Stimulated activated CD4-positive, alpha-beta T cell treated with anti-CD3 and anti-CD28 coated beads, Interleukin-2, amount 100 ng/mL, for 24 hours (primary cell): Measurements from ENCODE around the gene S100Z.
"Not testable (repeated sequence)": the region's sequence is repeated elsewhere in the genome, so short reads cannot be mapped to it uniquely, and the experiment has no call there.

ENCODE experiments used
- DNase-seq, 2 donors: peaks; one replicate each; pipeline ENCODE4 v3.0.0-alpha.2; 2020

Gene S100Z

DNA sequence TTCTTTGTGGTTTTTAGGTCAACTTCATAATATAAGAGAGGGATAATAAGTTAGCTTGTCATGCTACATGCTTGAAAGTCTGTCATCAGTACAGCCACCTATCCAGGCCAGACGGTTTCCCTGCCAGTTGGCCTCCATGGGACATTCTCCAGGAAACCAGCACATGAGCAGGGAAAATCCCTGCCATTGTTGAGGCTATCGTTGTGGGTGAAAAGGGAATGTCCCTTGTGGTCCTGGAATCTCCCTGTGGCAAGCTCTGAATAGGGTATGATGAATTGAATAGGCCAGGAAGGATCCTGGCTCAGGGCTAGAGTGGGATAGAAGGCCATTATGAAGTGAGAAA lies 18.7 kb upstream of the S100Z start:
- DNase-seq = no peak

DNA sequence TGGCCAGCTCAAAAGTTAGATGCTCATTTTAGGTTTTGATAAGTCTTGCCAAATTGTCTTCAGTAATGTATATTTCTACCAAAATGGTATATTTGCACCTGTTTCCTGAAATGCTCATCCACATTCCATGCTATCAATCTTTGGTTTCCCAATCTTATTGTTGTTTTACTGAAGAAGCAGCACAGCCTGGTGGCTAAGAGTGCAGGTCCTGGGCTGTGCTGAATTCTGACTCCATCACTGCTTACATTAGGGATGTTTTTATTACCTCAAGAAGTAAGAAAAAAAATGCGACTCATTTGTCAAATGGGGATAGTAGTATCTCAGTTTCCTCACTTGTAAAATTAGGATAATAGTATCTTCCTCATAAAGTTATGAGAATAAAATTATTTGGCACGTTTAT lies 13.6 kb upstream of the S100Z start:
- no peak for DNase-seq

DNA sequence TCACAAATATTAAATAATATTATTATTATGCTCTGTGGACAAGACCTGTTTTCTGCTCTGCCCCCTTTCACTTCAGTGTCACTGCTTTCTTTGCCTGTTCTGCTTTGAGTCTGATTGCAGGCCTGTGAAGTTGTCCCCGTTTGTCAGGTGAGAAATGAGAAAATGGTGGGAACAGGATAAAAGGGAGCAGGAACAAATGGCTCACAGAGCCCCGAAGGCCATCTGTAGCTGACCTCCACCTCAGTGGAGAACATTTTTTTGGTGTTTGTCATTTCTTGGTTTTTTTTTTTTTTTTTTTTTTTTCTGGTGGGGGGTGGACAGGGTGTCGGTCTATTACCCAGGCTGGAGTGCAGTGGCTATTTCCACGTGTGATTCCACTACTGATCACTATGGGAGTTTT lies 13.2 kb upstream of the S100Z start:
- DNase-seq = no peak

DNA sequence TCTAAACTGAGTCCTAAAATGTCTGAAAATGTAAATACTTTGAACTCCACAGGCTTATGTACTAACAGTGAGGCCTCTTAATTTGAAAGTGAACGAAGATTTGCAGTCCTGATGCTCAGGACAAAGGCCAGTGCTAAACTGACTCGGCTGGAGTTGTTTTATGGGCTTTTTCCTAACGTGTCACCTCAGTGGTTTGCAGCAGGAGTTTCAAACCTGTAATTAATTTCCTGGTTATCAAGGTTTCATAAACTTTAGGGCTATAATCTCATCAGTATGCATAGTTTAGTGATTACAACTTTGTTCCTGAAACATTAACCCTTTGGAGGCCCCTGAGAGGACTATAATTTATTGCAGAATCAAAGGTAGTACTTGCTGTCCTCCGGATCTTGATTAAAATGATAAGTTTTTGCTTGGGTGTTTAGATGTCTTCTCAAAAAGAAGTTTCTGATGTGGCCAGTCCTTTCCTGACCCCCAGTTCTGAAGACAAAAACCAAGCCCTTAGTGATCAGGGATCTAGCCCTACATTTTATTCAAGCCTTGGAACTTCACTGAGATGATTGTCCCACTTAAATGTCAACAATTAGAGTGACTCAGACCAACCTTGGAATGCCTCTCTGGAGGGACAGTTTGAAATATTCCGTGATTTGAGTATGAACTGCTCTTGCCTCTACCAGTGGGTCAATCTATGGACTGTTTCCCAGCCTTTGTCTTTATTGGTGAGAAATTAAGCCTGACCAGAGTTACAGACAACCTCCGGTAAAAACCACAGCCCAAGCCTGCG lies 11.1 kb upstream of the S100Z start:
- no peak for DNase-seq

DNA sequence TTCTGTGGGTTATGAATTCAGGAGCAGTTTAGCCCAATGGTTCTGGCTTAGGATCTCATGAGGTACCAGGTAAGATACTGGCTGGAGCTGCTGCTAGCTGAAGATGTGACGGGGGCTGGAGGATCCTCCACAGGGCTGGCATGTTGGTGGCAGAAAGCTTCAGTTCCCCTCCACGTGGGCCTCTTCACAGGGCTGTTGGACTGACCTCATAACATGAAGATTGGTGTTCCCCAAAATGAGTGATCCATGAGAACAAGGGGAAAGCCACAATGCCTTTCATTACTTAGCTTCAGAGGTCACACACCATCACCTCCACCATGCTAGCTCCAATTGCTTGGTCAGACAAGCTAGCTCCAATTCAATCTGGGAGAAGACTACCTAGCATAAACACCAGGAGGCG lies 8.5 kb upstream of the S100Z start:
- DNase-seq = no peak

DNA sequence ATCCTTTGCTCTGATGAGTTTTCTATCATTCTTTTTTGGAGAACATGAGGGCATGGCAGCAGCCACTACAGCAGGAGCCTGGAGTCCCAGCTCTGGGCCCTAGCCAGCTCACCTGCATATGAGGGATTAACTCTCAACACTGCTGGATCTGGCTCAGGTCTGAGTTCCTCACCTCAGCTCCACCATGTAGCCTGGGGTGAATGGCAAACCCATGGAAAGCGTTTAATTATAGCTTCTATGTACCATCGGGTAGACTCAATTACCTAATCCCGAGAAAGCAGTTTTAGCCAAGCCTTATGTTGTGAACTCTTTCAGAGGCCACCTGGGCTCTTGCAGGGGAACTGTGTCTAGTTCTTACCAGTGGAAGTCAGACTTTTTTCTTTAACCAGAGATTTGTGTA lies 3.9 kb upstream of the S100Z start:
- no peak for DNase-seq

DNA sequence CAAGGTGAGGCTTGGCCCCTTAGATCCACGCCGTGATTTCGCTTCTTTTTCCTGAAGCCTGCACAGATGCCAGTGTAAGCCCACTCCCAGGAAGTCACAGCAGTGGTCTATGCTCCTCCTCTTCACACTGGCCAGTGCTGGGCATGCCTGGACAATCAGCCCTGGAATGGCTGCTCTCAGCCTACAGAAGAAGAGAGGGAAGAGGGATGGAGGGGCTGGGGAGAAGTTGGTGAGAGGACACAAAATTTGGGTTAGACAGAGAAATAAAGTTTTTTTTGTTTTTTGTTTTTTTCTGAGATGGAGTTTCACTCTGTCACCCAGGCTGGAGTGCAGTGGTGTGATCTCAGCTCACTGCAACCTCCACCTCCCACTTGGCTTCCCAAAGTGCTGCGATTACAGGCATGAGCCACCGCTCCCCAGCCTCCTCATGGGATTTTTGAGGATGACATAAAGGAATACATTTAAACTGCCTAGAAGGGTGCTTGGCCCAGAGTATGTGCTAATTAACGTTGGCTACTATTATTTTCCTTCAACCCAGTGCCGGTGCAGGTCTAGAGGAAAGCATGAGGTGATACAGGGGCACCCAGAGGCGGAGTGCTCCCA lies 830 bp downstream of the S100Z start:
- peak in 1 of 2 donors; percentile 3 for DNase-seq

DNA sequence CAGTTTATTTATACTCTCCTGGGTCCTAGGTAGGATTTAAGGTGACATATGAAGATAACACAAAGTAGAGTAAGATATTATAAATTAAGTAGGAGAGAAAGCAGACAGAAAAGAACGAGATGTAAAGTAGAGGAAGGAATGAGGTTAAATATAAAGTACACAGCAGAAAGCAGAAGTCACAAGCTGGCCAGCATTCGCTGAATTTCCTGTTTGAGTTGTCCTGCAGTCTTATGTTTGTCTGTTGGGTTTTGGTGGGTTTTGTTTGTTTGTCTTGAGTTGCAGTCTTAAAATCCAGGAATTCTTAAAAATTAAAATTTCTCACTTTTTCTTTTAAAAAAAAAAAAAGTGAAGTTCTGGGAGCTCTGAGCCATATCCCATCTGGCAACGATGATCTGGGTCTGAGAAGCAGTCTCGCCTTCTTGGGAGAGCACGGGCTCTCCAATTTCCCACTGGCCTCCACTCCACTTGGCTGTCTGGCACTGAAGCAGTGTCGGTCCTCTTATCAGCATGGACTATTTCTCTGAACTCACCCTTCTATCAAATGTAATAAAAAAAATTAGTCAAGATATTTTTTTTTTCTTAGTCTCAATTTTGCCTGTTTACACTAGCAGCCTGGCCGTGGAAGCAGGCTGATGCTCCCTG lies 2.0 kb downstream of the S100Z start:
- DNase-seq = no peak

DNA sequence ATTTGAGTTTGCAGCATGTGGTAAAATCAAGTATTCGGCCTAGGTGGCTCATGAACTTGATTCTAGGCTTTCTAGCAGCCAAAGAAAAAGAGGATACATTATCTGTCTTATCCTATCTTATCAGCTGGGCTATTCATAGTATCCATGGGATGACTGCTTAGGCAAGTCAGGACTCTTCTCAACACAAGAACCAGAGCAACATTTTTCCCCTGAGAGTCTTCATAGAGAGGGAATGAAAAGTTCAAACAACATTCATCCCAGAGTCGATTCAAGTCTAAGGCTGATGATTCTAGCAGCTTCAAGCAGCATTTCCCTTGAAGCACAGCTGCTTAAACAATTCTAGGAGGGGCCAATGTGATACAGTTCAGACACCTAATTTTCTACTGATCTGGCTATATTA lies 3.0 kb downstream of the S100Z start:
- DNase-seq = no peak

DNA sequence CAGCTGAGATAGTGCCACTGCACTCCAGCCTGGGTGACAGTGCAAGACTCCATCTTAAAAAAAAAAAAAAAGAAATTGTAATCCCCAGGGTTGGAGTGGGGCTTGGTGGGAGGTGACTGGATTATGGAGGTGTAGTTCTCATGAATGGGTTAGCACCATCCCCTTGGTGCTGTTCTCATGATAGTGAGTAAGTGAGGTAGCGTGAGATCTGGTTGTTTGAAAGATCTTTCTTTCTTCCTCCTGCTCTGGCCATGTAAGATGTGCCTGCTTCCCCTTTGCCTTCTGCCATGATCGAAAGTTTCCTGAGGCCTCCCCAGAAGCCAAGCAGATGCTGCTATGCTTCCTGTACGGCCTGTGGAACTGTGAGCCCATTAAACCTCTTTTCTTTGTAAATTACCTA lies 3.9 kb downstream of the S100Z start:
- DNase-seq = not testable (repeated sequence)

DNA sequence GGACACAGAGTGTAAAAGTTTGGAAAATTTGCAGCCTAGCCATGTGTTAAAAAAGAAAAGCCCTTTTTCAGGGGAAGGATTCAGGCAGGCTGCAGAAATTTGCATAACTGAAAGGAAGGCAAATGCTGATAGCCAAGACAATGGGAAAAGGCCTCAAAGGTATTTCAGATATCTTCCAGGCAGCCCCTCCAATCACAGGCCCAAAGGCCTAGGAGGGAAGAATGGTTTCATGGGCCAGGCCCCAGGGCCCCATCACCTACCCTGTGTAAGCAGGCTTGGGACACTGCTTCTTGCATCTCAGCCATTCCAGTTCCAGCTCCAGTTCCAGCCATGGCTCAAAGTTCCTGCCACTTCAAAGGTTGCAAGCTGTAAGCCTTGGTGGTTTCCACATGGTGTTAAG lies 4.8 kb downstream of the S100Z start:
- no peak for DNase-seq

DNA sequence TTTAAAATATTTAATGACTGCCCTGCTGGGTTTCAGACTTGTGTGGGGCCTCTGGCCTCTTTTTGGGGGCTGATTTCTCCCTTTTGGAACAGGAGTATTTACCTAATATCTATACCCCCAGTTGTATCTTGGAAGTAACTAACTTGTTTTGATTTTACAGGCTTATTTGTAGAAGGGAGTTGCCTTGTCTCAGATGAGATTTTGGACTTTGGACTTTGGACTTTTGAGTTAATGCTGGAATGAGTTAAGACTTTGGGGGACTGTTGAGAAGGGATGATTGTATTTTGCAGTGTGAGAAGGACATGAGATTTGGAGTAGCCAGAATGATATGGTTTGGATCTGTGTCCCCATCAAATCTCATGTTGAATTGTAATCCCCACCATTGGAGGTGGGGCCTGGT lies 5.7 kb downstream of the S100Z start:
- DNase-seq = not testable (repeated sequence)

DNA sequence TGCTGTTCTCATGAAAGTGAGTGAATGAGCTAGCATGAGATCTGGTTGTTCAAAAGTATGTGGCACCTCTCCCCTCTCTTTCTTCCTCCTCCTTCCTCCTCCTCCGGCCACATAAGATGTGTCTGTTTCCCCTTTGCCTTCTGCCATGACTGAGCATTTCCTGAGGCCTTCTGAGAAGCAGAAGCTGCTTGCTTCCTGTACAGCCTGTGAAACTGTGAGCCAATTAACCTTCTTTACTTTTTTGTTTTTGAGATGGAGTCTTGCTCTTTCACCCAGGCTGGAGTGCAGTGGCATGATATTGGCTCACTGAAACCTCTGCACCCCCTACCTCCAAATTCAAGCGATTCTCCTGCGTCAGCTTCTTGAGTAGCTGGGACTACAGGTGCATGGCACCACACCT lies 6.1 kb downstream of the S100Z start:
- DNase-seq = peak; percentile 9 to 27

DNA sequence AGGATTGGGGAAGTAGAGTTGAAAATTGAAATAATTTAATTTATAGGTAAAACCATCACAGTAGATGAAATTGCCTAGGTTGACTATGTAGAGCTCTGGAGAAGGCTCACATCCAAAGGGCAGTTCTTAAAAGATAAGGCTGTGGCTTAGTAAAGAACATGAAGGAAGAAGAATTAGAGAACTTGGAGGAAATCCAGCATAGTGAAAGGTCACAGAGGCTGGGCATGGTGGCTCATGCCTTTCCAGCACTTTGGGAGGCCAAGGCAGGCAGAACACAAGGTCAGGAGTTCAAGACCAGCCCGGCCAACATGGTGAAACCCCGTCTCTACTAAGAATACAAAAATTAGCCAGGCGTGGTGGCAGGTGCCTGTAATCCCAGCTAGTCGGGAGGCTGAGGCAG lies 7.0 kb downstream of the S100Z start:
- DNase-seq = not testable (repeated sequence)

DNA sequence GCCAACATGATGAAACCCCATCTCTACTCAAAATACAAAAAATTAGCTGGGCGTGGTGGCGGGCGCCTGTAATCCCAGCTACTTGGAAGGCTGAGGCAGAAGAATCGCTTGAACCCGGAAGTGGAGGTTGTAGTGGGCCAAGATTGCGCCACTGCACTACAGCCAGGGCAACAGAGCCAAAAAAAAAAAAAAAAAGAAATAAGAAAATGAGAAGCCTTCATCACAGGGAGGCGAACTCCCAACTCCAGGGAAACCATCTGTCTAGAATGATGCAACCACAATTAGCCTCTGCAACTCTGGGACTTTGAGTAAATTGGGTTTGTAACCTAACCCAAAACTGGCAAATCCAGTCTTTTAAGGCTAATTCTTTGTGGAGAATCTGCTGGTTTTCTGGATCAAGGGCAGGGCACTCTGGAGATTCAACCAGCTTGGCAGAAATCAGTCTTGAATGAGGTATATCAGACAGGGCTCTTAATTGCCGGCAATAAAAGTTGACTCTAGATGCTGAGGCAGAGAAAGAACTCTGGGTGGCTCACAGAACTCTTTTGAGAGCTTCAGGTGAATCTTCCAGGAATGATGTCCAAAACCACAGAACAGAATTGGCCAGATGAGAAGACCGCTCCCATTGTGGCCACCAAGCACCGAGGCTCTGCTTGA lies 9.9 kb downstream of the S100Z start:
- no peak for DNase-seq

DNA sequence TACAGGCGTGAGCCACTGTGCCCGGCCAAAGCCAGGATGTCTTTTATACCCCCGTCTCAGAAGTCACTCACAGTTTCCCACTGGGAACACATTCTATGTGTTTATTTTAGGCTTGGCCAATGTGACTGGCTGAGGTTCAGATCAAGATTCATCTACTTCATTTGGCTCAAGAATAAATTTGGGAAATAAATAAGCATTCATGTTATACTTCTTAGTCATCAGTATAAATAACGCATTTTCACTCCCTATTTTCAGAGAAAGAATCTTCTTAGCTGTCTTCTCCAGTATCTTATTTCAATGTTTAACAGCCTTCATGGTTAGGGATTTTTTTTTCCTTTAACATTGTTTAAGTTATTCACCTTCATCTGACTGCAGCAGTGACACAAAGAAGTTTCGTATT lies 11.8 kb downstream of the S100Z start:
- DNase-seq = no peak

DNA sequence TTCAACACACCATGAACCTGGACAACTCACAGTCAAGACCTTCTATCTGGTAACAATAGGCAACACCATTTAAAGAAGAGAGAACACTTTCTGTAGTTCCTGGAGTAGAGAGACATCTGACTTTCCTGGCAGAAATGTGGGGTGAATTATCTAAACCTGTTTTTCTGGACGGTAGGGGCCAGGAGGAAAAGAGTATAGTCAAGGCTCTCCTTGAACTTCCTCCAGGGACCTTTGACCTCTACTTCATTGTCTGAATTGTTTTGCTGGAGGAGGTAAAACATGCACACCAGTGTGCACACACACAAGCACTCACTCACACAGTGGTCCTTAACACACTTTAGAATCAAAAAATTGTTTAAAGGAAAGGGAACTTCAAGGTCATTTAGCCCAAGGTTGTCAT lies 13.2 kb downstream of the S100Z start:
- DNase-seq = no peak

DNA sequence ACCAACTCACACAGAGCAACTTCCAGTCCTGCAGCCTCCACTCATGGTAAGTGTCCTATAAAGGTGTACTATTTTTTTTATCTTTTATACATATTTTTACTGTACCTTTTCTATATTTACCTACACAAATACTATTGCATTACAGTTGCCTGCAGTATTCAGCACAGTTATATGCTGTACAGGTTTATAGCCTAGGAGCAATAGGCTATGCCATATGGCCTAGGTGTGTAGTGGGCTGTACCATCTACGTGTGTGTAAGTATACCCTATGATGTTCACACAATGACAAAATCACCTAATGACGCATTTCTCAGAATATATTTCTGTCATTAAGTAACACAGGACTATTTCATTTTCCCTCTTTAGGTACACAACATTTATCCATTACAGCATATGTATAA lies 16.7 kb downstream of the S100Z start:
- DNase-seq = no peak

DNA sequence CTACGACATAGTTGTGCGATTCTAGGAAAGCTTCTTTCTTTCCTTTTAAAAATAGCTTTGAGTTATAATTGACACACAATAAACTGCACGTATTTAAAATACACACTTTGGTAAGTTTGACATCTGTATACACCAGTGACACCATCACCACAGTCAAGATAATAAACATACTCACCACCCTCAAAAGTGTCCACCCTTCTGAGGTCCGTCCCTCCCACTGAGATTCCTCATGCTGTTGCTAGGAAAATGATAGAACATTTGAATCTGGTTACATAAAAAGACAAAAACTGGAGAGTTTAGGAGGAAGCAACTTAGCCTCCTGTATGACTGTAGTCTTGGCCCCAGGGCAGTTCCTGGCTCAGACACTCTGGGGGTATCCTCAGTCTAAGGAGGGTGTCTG lies 17.2 kb downstream of the S100Z start:
- no peak for DNase-seq

DNA sequence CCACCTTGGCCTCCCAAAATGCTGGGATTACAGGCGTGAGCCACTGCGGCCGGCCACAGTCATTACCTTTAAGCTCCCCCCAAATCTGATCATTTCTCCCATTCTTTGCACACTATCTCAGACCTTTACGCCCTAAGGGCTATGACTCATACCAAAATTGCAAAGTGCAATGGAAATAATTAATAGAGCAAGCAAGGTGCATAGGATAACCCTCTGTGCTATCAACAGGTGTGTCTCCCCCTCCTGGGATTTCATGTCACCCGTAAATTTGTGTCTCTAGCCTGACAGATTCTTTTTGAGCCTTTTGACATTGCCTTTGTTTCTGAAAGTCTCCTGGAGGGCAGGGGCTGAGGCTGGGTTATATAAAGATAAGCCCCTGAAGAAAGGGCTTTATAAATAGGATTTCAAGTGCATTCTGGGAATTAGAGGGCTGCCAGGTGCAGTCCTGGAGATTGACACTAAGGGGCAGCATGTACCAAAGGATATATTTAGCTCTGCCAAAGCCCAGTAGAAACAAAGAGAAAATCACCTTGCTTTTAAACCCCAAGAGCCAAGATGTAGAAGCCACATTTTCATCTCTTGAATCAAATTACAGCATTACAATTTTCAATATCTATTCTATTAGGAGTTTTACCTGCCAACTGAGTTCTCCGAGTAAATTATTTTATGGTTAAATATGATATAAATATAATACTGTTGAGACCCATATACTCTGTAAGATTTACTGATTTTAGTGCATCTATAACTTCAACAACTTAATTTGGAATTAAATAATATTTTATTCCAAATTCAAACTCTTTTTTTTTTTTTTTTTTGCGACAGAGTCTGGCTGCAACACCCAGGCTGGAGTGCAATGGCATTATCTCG lies 18.2 kb downstream of the S100Z start:
- DNase-seq = peak; percentile 69 to 72

DNA sequence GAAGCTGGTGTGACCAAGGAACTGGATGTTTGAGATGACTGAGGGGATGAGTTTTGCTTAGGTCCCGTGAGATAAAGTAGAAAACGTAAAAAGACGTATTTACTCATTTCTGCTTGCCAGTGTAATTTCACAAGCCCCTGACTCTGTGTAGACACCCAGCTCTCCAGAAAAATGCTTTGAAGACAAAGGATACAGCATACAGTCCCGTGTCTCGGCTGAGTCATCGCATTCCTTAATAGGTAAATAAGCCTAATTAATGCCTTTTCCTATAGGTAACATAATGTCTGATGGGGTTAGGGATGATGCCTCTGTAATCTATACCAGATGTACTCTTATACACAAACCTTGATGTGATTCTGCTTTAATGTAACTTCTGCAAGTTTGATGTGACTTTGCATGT lies 20.2 kb downstream of the S100Z start:
- DNase-seq = no peak

DNA sequence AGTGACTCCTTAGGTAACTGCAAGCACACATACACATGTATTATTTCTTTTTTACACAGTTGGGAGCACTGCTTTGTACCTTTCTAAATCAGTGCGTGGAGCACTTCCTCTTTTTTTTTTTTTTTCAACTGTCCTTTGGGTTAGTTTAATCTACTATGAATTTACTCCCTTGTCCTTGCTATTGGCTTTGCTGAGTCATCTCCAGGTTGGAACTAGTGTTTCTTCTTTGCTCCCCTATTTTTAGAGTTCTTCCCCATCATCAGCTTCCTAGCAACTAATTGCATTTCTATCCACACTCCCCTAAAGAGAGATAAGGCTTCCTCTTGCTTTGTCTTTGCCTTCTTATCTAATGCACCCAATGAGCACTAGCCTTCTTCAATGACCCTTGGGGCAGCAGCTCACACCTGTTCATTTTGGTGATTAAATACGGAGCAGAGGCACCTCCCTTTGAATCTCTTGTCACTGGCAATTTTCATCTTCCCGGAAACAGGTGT lies 24.3 kb downstream of the S100Z start:
- DNase-seq = no peak
